HFF-Myc (cell line): ENCODE data around the gene ATP6V0E1.
"Not testable (repeated sequence)": the region's sequence is repeated elsewhere in the genome, so short reads cannot be mapped to it uniquely, and the experiment has no call there.

Experiments
- DNase-seq: peaks from one replicate; pipeline ENCODE4 v3.0.0-alpha.2; 2011; ENCODE audit warnings: low read depth; ENCODE audit errors: extremely low read depth
- H3K4me3 ChIP-seq: replicated peaks from 2 replicates; pipeline ENCODE4 v1.5.1; 2011; ENCODE audit warnings: low read depth, mild to moderate bottlenecking, control low read depth, low read length
- CTCF ChIP-seq: IDR thresholded peaks from 2 replicates; pipeline ENCODE4 v1.5.1; 2012; ENCODE audit warnings: mild to moderate bottlenecking, low read depth, low read length, control low read depth; ENCODE audit errors: missing control alignments

ATP6V0E1 gene

GRCh38 chr5:173065155-173065554, 81.6 kb downstream of the ATP6V0E1 start:
- DNase-seq = no peak
- TF ChIP-seq CTCF = no peak
- no peak overlapping the region for H3K4me3 ChIP-seq

- no peak for DNase-seq
- no peak overlapping the region for H3K4me3 ChIP-seq
- TF ChIP-seq CTCF = no peak
Measured at GRCh38 chr5:173069671-173070070, 86.1 kb downstream of the ATP6V0E1 start.

- no peak for DNase-seq
- no peak for TF ChIP-seq CTCF
- H3K4me3 ChIP-seq = no peak overlapping the region
Measured at GRCh38 chr5:173075137-173075843, 91.7 kb downstream of the ATP6V0E1 start.

- TF ChIP-seq CTCF = no peak
- DNase-seq = no peak
- H3K4me3 ChIP-seq = no peak overlapping the region
Measured at GRCh38 chr5:173075970-173076369, 92.4 kb downstream of the ATP6V0E1 start.

GRCh38 chr5:173076471-173076870, 92.9 kb downstream of the ATP6V0E1 start:
- DNase-seq, H3K4me3 ChIP-seq: not testable (repeated sequence)

GRCh38 chr5:173078878-173079277, 95.3 kb downstream of the ATP6V0E1 start:
- H3K4me3 ChIP-seq = no peak overlapping the region
- no peak for DNase-seq
- no peak for TF ChIP-seq CTCF
